ENCODE results near the gene SBSN.

SBSN gene

DNA sequence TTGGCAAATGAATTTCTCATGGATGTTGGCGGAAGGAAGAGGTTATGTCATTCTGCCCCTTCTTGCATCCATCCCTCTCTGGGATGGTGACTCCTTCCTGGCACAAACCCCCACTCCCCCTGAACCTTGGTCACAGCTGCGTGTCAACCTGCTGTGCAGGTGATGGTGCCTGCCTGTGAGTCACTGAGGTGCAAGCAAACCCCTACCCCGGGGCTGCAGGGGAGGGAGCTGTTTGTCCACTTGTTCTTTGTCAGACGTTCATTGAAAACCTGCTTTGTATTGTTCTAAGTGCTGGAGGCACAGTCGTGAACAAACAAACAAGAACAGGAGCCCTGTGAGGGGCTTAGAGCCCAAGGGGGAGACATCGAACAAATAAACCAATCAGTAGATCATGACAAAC, 3.2 kb upstream of the SBSN start:
- no peak for DNase-seq (ENCODE audit: low read depth)

DNA sequence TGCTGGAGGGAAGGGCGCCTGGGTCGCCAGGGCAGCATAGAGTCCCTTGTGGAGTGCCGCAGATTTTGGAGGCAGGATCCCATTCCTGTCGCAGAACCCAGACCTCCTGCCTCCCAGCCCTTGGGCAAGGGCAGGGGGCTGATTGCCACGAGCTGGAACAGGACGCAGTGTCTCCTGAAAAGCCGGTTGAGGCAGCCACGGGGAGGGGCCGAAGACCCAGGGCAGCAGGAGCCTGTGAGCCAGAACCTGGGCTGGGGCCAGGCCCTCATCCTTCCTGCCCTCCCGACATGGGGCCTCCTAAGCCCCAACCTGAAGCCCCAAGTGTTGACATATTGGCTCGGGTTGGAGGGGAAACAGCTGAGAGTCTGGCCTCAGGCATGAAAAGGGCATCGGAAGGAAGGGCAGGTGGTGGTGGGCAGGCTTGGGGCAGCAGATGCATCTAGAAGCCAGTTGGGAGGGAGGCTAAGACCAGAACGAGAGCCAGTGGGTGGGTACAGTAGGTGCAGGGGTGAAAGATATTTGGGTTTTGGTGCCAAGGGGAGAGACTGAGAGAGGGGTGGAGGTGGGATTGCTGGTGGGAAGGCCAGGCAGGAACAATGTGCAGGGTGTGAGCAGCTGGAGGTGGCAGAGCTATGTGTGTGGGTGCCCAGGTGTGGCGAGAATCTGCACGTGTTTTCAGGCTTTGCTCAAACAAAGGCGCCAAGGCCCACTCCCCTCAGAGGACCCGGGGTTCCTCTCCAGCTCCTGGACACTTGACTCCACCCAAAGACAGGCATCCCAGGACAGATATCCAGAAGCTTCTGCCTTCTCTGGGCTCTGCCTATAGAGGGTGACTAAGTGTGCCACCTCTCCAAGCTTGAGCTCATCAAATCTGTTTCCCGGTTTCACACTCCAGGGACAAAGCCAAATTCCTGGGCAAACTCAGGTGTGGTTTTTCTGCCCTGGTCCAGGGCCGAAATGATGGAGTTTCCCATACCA, 1.4 kb upstream of the SBSN start:
- DNase-seq (ENCODE audit: low read depth): no peak

DNA sequence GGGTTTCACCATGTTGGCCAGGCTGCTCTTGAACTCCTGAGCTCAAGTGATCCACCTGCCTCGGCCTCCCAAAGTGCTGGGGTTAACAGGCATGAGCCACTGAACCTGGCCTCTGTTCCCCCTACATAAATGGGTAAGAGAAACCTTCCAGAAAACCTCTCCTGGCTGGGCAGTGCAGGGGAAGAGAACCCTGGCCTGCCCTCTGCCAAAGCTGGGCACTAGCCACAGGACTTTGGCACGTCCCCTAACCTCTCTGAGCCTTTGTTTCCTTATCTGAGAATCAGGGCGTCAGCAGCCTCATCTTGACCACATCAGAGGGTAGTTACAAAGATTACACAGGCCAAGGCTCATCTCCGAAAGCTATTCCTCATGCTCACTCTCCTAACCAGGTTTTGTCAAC, 2.2 kb downstream of the SBSN start:
- no peak for DNase-seq (ENCODE audit: low read depth)

DNA sequence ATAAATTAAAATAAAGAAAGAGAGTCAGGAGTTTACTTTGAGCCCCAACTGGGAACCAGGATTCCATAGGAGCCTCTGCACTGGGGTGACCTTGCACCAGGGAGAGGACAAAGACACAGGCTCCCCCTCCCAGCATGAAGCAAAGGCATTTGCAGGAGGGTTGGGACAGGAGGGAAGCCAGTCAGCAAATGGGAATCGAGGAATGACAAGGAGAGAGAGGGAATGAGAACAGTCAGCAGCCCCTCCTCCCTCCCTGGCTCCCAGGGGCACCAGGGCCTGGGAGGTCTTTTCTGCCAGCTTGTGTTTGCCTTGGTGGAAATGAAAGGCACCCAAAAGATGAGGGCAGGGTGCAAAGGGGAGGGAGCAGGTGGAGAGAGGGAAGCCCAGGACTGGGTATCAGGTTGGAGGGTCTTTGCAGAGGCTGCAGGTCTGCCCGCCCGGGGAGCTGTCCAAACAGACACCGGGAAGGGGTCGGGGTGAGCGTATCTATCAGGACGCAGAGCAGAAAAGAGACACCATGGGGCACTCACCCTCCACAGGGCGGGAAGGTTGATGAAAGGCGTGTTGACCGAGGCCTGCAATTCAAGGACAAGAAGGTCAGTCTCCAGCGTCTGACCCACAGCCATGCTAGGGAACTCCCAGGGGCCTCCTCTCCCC, 3.8 kb downstream of the SBSN start:
- DNase-seq (ENCODE audit: low read depth): no peak

DNA sequence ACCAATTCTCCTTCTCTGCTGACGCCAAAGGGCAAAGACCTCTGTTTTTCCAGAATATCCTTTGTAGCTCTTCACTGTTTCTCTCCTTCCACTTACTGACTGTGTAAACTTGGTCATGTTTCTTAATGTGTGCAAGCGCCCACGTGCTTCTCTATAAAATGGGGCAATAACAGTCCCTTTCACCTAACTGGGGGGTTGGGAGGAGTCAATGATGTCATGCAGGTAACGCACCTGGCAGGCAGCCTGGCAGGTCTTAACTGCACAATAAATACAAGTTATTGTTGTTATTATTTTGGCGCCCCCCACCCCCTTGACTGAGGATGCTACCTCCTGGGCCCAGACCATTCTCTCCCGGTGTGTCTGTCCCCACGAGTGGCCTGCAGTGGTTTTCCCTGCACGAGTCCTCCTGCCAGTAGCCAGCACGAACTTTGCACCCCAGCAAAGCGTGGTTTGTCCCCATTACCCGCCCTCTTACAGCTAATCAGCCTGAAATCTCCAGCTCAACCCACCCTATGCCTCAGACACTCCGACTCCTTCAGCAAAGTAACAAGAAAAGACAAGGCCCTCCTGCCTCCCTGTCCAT, 5.3 kb downstream of the SBSN start:
- no peak for DNase-seq (ENCODE audit: low read depth)

DNA sequence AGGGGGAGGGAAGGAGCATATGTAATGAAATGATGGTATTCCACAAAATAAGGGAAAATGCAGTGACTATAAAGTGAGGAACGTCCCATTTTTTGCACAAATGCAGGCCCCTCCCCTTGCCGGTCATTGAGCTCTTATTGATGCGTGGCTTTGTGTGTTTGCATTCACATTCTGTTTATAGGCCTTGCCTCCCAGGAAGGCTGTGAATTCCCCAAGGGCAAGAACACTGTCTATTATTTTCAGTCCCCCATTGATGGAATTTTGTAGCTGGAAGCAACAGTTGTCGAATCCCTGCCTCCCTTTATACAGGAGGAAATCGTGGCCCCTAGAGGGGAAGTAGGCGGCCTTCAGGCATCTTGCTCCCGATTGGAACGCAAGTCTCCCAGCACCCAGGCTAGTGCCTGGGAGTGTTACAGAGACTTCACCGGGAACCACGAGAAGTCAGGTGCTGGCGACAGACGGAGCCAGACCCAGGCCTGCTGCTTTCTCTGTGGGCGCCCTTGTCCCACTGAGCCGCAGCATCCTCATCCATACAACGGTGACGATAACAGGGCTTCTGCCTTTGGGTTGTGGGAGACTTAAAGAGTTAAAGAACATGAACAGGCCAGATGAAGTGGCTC, 6.9 kb downstream of the SBSN start:
- DNase-seq (ENCODE audit: low read depth): no peak

DNA sequence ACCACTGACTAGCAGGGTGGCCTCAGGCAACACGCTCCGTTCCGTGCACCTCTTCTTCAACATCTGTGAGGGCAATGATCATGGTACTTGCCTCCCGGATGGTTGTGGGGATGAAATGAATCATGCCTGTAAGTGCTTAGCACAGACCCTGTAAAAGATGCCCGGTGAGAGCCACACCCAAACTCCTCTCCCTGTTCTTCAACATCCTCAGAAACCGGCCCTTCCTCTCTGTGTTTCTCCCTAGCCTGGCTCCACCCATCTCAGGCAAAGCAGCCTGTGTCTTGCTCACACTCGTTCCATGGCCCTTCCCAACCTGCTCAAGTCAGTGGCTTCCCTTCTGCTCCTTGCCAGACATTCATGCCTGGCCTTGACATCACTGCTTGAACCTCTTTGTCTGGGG, 8.8 kb downstream of the SBSN start:
- no peak for DNase-seq (ENCODE audit: low read depth)

DNA sequence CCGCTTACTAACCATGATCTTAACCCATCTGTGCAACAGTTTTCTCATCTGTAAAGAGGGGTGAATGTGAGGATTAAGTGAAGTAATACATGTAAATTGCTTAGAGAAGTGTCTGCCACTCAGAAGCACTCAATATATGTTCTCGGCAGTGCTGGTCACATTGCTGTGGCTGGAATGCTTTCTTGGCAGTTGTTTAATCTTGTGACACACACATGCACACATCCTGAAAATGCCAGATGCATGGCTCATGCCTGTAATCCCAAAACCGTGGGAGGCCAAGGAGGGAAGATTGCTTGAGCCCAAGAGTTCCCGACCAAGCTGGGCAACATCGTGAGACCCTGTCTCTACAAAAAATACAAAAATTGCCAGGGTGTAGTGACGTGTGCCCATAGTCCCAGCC, 9.8 kb downstream of the SBSN start:
- DNase-seq (ENCODE audit: low read depth): peak; percentile 89

DNA sequence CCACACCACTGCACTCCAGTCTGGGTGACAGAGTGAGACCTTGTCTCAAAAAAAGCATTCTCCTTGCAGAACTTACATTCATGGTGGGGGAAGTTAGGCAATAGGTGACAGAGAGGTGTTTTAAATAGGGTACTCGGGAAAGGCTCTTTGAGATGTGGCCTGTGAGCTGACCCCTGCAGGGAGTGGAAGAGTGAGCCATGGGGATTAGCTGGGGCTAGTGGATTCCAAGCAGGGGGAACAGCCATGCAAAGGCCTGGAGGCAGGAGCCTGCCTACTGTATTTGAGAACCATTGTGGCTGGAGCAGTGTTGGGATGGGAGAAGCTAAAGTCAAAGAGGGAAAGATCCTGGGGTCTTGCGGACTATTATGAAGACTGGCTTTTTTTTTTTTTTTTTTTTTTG, 10.8 kb downstream of the SBSN start:
- DNase-seq (ENCODE audit: low read depth): no peak

DNA sequence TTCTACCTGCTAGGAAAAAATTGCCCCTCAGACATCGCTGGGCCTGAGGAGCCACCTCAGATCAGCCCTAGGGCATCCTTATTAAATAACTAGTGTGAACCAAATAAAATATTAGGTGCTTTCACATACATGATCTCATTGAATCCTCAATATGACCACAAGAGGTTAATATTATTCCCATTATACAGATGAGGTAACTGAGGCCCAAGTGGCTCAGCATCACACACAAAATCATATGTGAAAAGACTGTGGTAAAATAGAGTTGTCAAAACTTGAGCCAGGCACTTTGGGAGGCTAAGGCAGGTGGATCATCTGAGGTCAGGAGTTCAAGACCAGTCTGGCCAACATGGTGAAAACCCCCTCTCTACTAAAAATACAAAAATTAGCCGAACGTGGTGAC, 11.8 kb downstream of the SBSN start:
- no peak for DNase-seq (ENCODE audit: low read depth)

DNA sequence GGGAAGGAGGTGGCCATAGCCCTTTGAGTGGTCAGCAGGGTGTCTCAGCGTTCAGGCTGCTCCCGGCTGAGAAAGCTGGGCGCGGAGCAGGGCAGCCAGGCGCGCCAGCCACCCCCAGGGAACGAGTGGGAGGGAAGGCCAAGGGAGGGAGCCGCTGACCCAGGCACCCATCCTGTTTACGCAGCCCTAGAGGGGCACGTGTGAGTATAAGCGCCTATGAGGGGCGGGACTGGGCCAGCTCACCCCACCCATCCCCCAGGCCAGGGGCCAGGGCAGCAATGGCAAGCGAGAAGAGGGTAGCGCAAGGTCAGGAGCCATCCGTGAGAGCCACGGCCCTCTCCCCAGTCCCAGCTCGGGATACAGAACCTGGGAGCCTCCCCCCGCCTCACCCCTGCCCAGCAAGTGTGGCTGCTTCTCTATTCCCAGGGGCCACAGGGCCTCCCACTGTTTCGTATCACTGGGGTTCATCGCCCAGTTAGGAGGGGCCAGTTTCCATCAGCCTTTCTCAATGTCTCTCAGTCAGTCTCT, 13.8 kb downstream of the SBSN start:
- DNase-seq (ENCODE audit: low read depth): no peak

DNA sequence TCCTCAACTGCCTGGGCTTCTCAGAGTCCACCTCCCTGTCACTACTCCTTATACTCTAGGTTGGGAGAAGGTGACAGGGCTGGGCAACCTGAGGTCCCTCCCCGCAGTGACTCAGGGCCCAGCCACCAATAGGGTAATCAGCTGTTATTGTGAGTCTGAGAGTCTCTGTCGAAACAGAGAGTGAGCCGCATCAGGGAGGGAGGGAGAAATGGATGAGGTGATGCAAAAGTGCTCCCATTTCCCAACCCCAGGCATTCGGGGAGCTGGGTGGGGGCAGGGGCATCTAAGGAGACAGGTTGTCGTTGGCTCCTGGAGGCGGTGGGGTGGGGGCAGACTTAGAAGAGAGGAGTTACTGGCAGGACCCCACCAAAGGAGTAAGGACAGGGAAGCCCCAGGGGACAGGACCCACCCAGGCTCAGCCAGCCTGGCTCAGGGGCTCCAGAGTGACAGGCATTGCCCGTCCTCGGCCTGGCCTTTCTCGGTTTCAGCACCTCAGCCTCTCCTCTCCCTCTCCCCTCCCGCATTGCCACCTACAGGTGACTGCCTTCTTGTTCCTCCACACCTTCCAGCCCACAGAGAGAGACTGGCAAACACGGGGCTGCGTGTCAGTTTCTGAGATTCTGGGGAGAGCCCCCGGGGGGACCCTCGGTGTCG, 14.4 kb downstream of the SBSN start, which contains the start of gene DMKN:
TSS of gene DMKN (minus strand) at position 22 of the 654 bp plus-strand sequence. CDS start 174 bp downstream, outside the sequence.
- DNase-seq (ENCODE audit: low read depth): no peak

DNA sequence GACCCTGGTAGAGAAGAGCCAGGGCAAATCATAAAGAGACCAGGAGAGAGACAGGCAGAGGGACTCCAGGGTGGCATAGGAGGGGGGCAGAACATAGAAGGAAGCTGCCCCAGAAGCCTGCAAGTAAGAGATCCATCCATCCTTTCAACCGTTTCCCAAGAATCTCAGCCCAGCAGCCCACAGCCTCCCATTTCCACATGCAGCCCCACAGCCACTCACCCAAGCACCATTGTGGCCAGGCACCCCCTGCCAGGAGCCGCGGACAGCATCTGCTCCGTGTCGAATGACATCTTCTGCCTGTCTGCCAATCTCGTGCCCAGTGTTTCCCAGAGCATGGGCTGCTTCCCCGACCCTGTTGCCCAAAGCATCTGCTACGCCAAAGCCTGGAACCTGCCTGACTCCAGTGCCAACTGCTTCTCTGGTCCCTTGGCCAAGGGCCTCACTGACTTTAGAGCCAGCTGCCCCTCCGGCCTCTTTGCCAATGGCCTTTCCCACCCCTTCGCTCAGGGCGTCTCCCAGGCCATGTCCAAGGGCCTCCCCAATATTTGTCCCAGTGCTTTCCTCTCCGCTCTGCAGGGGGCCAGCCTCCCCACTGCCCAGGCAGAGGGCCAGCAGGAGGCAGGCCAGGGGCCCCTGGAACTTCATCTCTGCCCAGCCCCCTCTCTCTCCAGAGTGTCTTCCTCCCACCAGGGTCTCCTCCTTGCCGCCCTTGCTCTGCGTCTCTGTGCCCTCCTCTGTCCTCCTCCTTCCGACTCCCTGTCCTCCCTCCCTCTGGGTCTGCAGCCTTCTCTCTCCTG, 15.1 kb downstream of the SBSN start:
- no peak for DNase-seq (ENCODE audit: low read depth)

DNA sequence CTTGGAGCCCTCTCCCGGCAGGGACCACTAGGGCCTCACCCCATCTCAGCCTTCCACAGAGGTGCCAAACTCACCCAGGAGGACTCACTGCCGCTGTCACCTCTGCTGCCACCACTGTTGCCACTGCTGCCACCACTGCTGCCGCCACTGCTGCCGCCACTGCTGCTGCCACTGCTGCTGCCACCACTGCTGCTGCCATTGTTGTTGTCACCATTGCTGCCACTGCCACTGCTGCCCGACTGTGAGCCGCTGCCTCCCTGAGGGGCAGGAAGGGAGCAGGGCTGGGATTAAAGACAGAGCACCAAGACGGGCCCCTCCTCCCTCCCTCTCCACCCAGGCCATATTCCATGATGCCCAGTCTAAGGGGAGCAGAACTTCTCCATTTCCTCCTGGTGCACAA, 16.8 kb downstream of the SBSN start:
- DNase-seq (ENCODE audit: low read depth): no peak

DNA sequence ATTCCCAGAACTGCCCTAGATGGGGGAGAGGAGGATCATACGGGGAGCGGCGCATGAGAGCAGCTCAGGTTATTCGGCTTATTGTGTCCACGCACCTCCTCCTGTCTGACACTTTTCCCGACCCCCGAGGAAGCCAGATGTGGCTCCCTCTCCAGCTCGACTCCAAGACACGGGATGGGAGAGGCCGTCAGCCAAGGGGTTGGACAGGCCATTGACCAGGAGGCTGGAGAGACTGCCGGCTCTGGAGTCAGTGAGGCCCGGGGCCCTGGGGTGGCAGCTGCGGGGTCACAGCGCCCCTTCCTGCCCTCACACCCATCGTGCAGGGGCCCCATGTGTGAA, 17.5 kb downstream of the SBSN start:
- no peak for DNase-seq (ENCODE audit: low read depth)

DNA sequence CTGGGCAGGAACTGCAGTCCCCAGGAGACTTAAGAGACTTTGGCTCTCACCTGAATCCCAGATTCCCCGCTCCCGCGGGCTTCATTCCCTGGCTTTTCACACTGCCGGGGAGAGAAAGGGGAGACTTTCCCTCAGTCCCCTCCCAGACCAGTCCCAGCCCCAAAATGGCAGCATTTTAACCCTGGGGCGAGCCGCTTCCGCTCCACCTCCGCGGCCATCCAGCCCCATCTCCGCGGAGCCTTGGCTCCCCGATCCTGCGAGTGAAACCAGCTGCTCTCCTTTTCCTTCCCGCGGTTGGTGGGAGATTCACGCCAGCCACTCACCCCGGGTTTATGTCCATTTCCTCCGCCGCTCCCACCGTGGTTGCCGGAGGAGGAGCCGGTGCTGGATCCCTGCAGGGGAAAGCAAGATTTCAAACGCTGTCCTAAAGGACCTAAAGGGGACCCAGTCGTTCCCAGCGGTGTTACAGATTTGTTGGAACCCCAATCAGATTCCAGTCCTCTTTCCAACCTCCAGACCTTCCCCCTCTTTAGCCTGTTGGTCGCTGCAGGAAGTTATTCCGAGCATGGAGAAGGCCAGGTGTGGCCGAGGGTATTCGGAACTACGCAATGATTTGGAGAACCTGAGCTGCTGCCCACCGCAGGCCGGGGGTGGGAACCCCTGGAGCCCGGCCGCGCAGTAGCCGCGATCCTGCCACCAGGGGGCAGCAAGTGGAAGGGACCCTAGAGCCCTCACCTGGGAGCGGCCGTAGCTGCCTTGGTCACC, 18.1 kb downstream of the SBSN start:
- DNase-seq (ENCODE audit: low read depth): no peak

DNA sequence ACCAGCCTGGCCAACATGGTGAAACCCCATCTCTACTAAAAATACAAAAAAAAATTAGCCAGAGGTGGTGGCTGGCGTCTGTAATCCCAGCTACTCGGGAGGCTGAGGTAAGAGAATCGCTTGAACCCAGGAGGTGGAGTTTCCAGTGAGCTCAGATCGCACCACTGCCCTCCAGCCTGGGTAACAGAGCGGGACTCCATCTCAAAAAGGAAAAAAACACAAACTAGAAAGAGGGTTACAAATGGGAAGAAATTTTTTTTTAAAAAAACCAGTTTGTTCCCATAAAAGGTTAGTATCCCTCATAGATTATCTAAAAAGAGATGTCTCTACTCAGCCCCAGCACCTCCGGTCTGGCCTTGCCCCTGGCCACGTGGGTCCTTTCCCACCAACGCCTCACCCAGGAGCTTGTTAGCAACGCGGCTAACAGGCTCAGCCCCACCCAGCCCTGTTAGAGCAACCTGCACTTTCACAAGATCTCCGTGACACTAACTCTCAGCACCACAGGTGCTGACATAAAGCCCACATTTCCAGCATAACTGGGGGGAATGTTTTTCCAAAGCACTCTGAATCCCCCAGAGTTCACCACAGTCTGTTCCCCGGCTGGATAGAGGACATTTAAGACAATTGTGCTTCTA, 19.0 kb downstream of the SBSN start:
- no peak for DNase-seq (ENCODE audit: low read depth)

DNA sequence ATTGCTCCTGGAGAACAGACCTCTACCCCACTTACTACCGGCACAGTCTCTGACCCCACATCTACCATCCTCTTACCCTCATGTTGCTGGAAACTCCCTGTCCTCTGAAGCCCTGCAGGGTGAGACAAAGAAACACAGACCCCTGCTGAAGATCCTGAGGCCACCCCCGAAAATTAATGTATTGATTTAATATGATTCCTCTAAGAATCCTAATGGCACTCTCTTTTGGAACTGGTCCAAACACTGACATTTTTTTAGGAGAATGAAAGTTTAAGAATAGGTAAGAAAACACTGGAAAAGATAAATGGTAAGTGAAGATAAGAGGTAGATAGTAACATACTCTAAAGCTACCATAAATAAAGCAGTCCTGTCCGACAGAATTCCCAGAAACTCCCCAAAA, 20.0 kb downstream of the SBSN start:
- DNase-seq (ENCODE audit: low read depth): no peak

DNA sequence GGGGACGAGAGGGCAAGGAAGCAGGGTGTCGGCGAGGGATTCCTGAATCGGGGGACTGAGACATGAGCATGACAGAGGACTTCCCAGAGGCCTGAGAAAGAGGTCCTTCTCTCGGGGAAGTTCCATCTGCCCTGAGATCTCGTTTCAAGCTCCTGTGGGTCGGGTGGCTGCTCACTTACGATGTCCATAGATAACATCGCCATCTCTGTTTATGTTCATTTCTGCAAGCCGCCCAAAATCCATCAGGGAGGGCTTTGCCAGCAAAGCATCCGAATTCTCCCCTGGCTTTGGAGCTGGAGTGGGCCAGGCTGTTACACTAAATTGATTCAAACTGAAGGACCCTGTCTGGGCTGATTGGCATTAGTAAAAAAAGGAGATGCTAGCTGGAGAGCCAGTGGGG, 20.6 kb downstream of the SBSN start:
- no peak for DNase-seq (ENCODE audit: low read depth)

DNA sequence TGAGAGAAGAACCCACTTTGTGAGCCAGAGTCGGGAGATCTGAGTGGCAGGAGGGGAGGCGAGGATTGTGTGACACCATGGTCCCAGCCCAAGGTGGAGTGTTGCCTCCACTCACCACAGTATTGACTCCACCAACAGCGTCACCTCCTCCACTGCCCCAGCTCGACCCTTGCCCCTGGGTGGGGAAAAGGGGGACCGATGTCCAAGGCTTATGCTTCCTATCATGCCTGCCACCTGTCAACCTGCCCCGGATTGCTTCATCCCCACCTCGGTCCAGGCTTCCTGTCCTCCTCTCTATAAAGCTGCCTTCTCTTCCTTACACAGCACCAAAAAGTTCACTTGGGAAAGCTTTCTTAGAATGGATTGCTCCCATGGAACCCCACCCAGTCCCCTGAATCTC, 22.1 kb downstream of the SBSN start:
- no peak for DNase-seq (ENCODE audit: low read depth)
